H1 (cell line): ENCODE measurements around the gene CDNF. TPM values are rescaled to one million over a fixed set of nuclear protein-coding genes. Genes with fewer than 3 reads are reported as not detected.

ENCODE experiments used
- CTCF ChIA-PET: fragments of 300-600 bp; sonication (Branson Sonifier 250); formaldehyde crosslinking; loops from one replicate; lab custom pipeline; 2021; ENCODE audit not compliant: partially characterized antibody; lab: Charles Lee
- POLR2A ChIA-PET: fragments of 300-600 bp; sonication (Branson Sonifier 250); formaldehyde crosslinking; loops from one replicate; lab custom pipeline; 2021; ENCODE audit warnings: inconsistent platforms; ENCODE audit not compliant: partially characterized antibody; lab: Charles Lee
- DNase-seq, 2 experiments: peaks; one replicate each; pipeline versions ENCODE4 v3.0.0 to v3.0.0-alpha.2; 2010 to 2022; ENCODE audit warnings: low spot score in 2 of 2, low read depth in 1 of 2, mixed read lengths in 1 of 2
- FAIRE-seq: peaks from 2 replicates; lab custom pipeline; 2011; peaks lifted over from hg19 to GRCh38; lab: Jason Lieb, UNC
- H2AFZ ChIP-seq: 2 replicates; pipeline ENCODE4 v1.8.1; 2012; ENCODE audit warnings: low read length, inconsistent platforms
- H2AK5ac ChIP-seq: 2 replicates; pipeline ENCODE4 v1.6.1; 2013; ENCODE audit warnings: low read depth, low read length
- H2BK120ac ChIP-seq: replicated peaks from 2 replicates; pipeline ENCODE3; 2013; ENCODE audit warnings: low read depth, low read length, inconsistent platforms
- H2BK12ac ChIP-seq: 2 replicates; pipeline ENCODE4 v1.6.1; 2013; ENCODE audit warnings: low read depth, low read length
- H2BK15ac ChIP-seq: 2 replicates; pipeline ENCODE4 v1.6.1; 2013; ENCODE audit warnings: low read length
- H2BK20ac ChIP-seq: 2 replicates; pipeline ENCODE4 v1.6.1; 2013; ENCODE audit warnings: low read length
- H2BK5ac ChIP-seq: 2 replicates; pipeline ENCODE4 v1.6.1; 2013; ENCODE audit warnings: low read depth, low read length
- H3K14ac ChIP-seq: 2 replicates; pipeline ENCODE4 v1.6.1; 2013; ENCODE audit warnings: inconsistent platforms; ENCODE audit not compliant: insufficient read length
- H3K18ac ChIP-seq: 2 replicates; pipeline ENCODE4 v1.6.1; 2013; ENCODE audit warnings: low read length; ENCODE audit errors: extremely low read depth
- H3K23ac ChIP-seq: 2 replicates; pipeline ENCODE4 v1.6.1; 2013; ENCODE audit warnings: inconsistent platforms; ENCODE audit not compliant: insufficient read length
- H3K23me2 ChIP-seq: 2 replicates; pipeline ENCODE4 v1.6.1; 2013; ENCODE audit warnings: low read depth, low read length
- H3K27ac ChIP-seq: 2 replicates; pipeline ENCODE4 v1.6.1; 2011; ENCODE audit warnings: low read depth, low read length, inconsistent platforms
- H3K27me3 ChIP-seq, 4 experiments: replicated peaks in 1 of 4; 1 replicate in 1 of 4; 2 replicates in 3 of 4; pipeline versions ENCODE4 v1.6.1 to v1.8.1; 2011 to 2013; ENCODE audit warnings: low read length in 3 of 4, mild to moderate bottlenecking in 3 of 4, inconsistent platforms in 2 of 4, mixed read lengths in 2 of 4, moderate library complexity in 1 of 4; ENCODE audit not compliant: control insufficient read depth in 3 of 4, insufficient read depth in 3 of 4; ENCODE audit errors: extremely low read depth in 1 of 4
- H3K36me3 ChIP-seq, 4 experiments: 2 replicates each; pipeline versions ENCODE4 v1.6.1 to v1.8.1; 2011 to 2013; ENCODE audit warnings: mild to moderate bottlenecking in 4 of 4, low read length in 3 of 4, moderate library complexity in 2 of 4, control low read depth in 1 of 4, inconsistent platforms in 1 of 4; ENCODE audit not compliant: insufficient read depth in 4 of 4, control insufficient read depth in 2 of 4
- H3K4ac ChIP-seq: replicated peaks from 2 replicates; pipeline ENCODE3; 2013; ENCODE audit warnings: low read length, low read depth, mixed read lengths, inconsistent platforms; ENCODE audit not compliant: insufficient read length
- H3K4me1 ChIP-seq, 4 experiments: replicated peaks in 1 of 4; 1 replicate in 1 of 4; 2 replicates in 3 of 4; pipeline versions ENCODE4 v1.6.1 to v1.8.1; 2011 to 2013; ENCODE audit warnings: low read length in 3 of 4, inconsistent platforms in 2 of 4, mixed read lengths in 1 of 4; ENCODE audit not compliant: insufficient read depth in 4 of 4, control insufficient read depth in 3 of 4
- H3K4me2 ChIP-seq, 2 experiments: 2 replicates each; pipeline versions ENCODE4 v1.6.1 to v1.8.1; 2011 to 2013; ENCODE audit warnings: low read depth in 2 of 2, low read length in 2 of 2, control low read depth in 1 of 2, inconsistent platforms in 1 of 2, mild to moderate bottlenecking in 1 of 2; ENCODE audit not compliant: insufficient read depth in 1 of 2
- H3K4me3 ChIP-seq, 4 experiments: fragments of 200-600, 300-600 bp in 1 of 4; sonication (generic), shearing (Covaris generic), sonication (Bioruptor Twin) in 1 of 4; 2 replicates each; pipeline versions ENCODE4 v1.5.1 to v1.8.1; 2011 to 2016; ENCODE audit warnings: low read length in 4 of 4, low read depth in 3 of 4, control low read depth in 2 of 4, inconsistent platforms in 2 of 4, mild to moderate bottlenecking in 2 of 4, mixed read lengths in 1 of 4, moderate library complexity in 1 of 4; ENCODE audit not compliant: insufficient read depth in 2 of 4; ENCODE audit errors: extremely low read depth in 1 of 4
- H3K56ac ChIP-seq: replicated peaks from 2 replicates; pipeline ENCODE3; 2013; ENCODE audit warnings: low read depth, mild to moderate bottlenecking, mixed read lengths, low read length, inconsistent platforms; ENCODE audit not compliant: insufficient read length
- H3K79me1 ChIP-seq: 2 replicates; pipeline ENCODE4 v1.6.1; 2013; ENCODE audit warnings: low read depth, low read length, control low read depth
- H3K79me2 ChIP-seq, 2 experiments: 2 replicates each; pipeline versions ENCODE4 v1.6.1 to v1.8.1; 2012 to 2013; ENCODE audit warnings: low read length in 2 of 2, mild to moderate bottlenecking in 2 of 2, inconsistent platforms in 1 of 2; ENCODE audit not compliant: insufficient read depth in 2 of 2, control insufficient read depth in 1 of 2
- H3K9ac ChIP-seq, 4 experiments: replicated peaks in 1 of 4; 1 replicate in 1 of 4; 2 replicates in 3 of 4; pipeline versions ENCODE4 v1.6.1 to v1.8.1; 2011 to 2013; ENCODE audit warnings: low read depth in 3 of 4, low read length in 3 of 4, control low read depth in 2 of 4, mild to moderate bottlenecking in 2 of 4, moderate library complexity in 2 of 4, inconsistent platforms in 1 of 4; ENCODE audit errors: extremely low read depth in 1 of 4
- H3K9me3 ChIP-seq, 2 experiments: 2 replicates each; pipeline versions ENCODE4 v1.6.1 to v1.8.1; 2012 to 2013; ENCODE audit warnings: mild to moderate bottlenecking in 2 of 2, moderate library complexity in 2 of 2, control low read depth in 1 of 2, inconsistent platforms in 1 of 2, low read depth in 1 of 2, low read length in 1 of 2, mixed read lengths in 1 of 2; ENCODE audit not compliant: insufficient read depth in 2 of 2
- H4K20me1 ChIP-seq, 2 experiments: replicated peaks in 1 of 2; 2 replicates each; pipeline versions ENCODE3 to v1.8.1; 2011 to 2013; ENCODE audit warnings: inconsistent platforms in 2 of 2, low read length in 2 of 2, mild to moderate bottlenecking in 1 of 2; ENCODE audit not compliant: insufficient read depth in 2 of 2, control insufficient read depth in 1 of 2
- H4K5ac ChIP-seq: 2 replicates; pipeline ENCODE4 v1.6.1; 2013; ENCODE audit warnings: low read length, low read depth, mixed read lengths, inconsistent platforms; ENCODE audit not compliant: insufficient read length
- H4K8ac ChIP-seq: 2 replicates; pipeline ENCODE4 v1.8.0; 2013; ENCODE audit warnings: mild to moderate bottlenecking, moderate library complexity, low read length, inconsistent platforms; ENCODE audit not compliant: insufficient read depth; ENCODE audit errors: extremely low read depth
- H4K91ac ChIP-seq: replicated peaks from 2 replicates; pipeline ENCODE3; 2013; ENCODE audit warnings: low read length, mixed read lengths, inconsistent platforms; ENCODE audit not compliant: insufficient read length
- FOSL1 ChIP-seq: IDR thresholded peaks from 2 replicates; pipeline ENCODE4 v1.6.1; 2011; ENCODE audit warnings: mild to moderate bottlenecking, low read depth, low read length, moderate library complexity; ENCODE audit not compliant: insufficient read depth
- SAP30 ChIP-seq: fragments of 300-600 bp; sonication (generic); IDR thresholded peaks from 2 replicates; pipeline ENCODE4 v1.7.1; 2012; ENCODE audit warnings: low read length, moderate library complexity, mild to moderate bottlenecking, inconsistent platforms; ENCODE audit not compliant: insufficient read depth, insufficient replicate concordance
- TAF7 ChIP-seq: optimal IDR thresholded peaks from 2 replicates; pipeline ENCODE3; 2011; ENCODE audit warnings: low read depth, mild to moderate bottlenecking, inconsistent platforms, low read length, moderate library complexity, borderline replicate concordance
- WGBS, 2 experiments: shearing (Covaris generic) in 1 of 2; methylation state at CpG; one replicate each; pipeline versions ENCODE4 v1.1.6 to v1.1.7; 2013 to 2015; ENCODE audit warnings: low lambda C conversion rate in 2 of 2, mixed read lengths in 2 of 2, inconsistent platforms in 1 of 2, low coverage in 1 of 2, missing lambda C conversion rate in 1 of 2; ENCODE audit not compliant: insufficient replicate concordance in 2 of 2, insufficient coverage in 1 of 2, insufficient read length in 1 of 2; ENCODE audit errors: extremely low coverage in 1 of 2, missing lambda C conversion rate in 1 of 2; 5-methylcytosine and 5-hydroxymethylcytosine counted together
- polyA plus RNA-seq, 7 experiments: library from polyadenylated mRNA; depleted of rRNA in 3 of 7; stranded (reverse) in 5 of 7; unstranded in 2 of 7; fragments of >200 nt in 5 of 7; fragments of 200-250 nt in 2 of 7; gene quantifications; 1 replicate in 5 of 7; 2 replicates in 1 of 7; 4 replicates in 1 of 7; pipeline versions ENCODE4 v1.2.1 to v1.2.3, GENCODE V29; 2011 to 2013; ENCODE audit warnings: missing spikeins in 2 of 7, mixed read lengths in 2 of 7
- total RNA-seq: library from RNA; stranded (reverse); fragmentation: NEBNext Ultra II Directional; extraction: Animal tissue kit (Norgen Biotek cat#: 25700); gene quantifications from 2 replicates; pipeline ENCODE4 v1.2.1, GENCODE V29; 2021

Gene CDNF
- total and polyA plus RNA-seq, 2 of the 8 experiments (the other 6 are each of a cell fraction or from before 2014, with no cell fraction given): 0.32 to 0.67 TPM

DNA sequence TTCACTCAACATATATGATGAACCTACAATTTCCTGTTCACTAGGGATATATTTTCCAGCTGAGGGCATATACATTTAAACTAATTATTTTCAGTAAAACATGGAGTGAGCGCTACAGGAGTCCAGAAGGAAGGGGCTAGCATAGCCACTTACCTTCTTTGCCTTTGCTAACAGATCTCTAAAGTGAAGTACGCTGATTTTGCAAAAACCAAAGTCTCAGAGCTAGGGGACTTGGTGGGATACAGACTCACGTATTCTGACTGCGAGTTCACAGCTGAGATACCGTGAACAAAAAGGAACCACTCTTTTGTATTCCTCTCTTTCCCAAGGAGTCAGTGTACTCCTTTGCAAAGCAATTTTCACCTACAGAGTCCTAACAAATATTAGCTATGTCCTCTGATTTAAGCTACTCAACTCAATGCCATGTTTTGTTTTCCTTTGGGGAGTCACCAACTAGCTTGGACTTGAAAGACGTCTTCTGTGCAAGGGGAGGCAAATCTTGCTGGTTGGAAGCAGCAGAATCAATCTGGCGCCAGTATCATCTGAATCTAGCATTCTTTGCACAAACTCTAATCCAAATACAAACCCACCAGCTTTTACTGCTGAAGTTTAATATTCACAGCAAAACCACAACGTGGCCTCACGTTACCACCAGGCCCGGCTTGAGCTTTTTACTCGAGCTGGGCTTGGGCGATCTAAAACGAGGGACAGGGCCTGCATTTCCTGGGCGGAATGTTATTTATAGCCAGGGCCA is 657 bp downstream of the CDNF start:
- DNase-seq (no peak), FAIRE-seq (no peak)
- Histone ChIP-seq H3K4me2 (peak overlapping the region; percentile 79 to 87), H3K23ac (no peak overlapping the region), H3K79me1 (peaks cover 3% of the 10 kb centered on the region; the same call in 1 of the 2 replicates), H3K79me2 (peaks cover 9 to 31% of the 10 kb centered on the region in 2 experiments), H4K20me1 (peaks cover 3 to 6% of the 10 kb centered on the region in 2 experiments), H2BK15ac (no peak overlapping the region), H2BK120ac (no peak overlapping the region), H3K4me3 (peak overlapping the region; percentile 87 to 93 (median 91)), H4K91ac (peak overlapping the region; percentile 58), H2BK12ac (no peak overlapping the region), H3K27ac (peak overlapping the region; percentile 54; the same call in 1 of the 2 replicates), H3K4ac (peak overlapping the region; percentile 81), H3K14ac (no peak overlapping the region), H3K56ac (no peak overlapping the region), H2BK20ac (no peak overlapping the region), H2AFZ (peak overlapping the region; percentile 47; the same call in 1 of the 2 replicates), H4K5ac (no peak overlapping the region), H3K27me3 (no peaks in the 10 kb centered on the region), H3K9me3 (no peaks in the 10 kb centered on the region), H2AK5ac (no peak overlapping the region), H3K23me2 (peaks cover 2% of the 10 kb centered on the region), H2BK5ac (peak overlapping the region; percentile 79), H3K36me3 (peaks cover 11 to 22% (median 14%) of the 10 kb centered on the region in 4 experiments), H3K9ac (peak overlapping the region; percentile 74 to 98 (median 86)), H4K8ac (peak overlapping the region; percentile 84), H3K4me1 (peaks cover 0 to 8% (median 3%) of the 10 kb centered on the region in 4 experiments; a peak in 3 of 7 replicates), H3K18ac (no peak overlapping the region)
- POLR2A ChIA-PET: interaction anchor here (0.8 to 3.7 kb wide), 23 partner anchors 8 to 1487 kb away, joined by 3 to 32 read pairs (median 4); partner anchors contain the start of genes DCLRE1C and SUV39H2
- 37% methylated on average over 14 of the region's 14 CpGs; no CpG with 5 or more reads in 1 of the 2 experiments for WGBS, 2 experiments
- TF ChIP-seq SAP30 (peak; percentile 43), TAF7 (no peak), FOSL1 (no peak)
- CTCF ChIA-PET: interaction anchor here (0.6 to 3.0 kb wide), 13 partner anchors 8 to 339 kb away, joined by 3 to 19 read pairs (median 3); partner anchors contain the start of gene MEIG1
